Panc1 (cell line): Measurements from ENCODE around the gene SHISA8. TPM values are rescaled to one million over a fixed set of nuclear protein-coding genes. Genes with fewer than 3 reads are reported as not detected.

ENCODE experiments used
- ATAC-seq: fragments of 200-7000 bp; cut with Tn5 transposase; 2 replicates; pipeline ENCODE4 v1.9.1; 2020; ENCODE audit warnings: mild to moderate bottlenecking, moderate library complexity
- BruUV-seq: library from RNA; stranded (reverse); fragments of 400-500 nt; replicated peaks from 2 replicates; lab custom pipeline; 2021; lab: Mats Ljungman, UMichigan
- CTCF ChIA-PET: fragments of 300-600 bp; sonication (Branson Sonifier 250); formaldehyde crosslinking; loops from one replicate; lab custom pipeline; 2022; ENCODE audit warnings: antibody characterized with exemption; lab: Charles Lee
- POLR2A ChIA-PET: fragments of 300-600 bp; sonication (Branson Sonifier 250); formaldehyde crosslinking; loops from one replicate; lab custom pipeline; 2022; ENCODE audit warnings: antibody characterized with exemption; lab: Charles Lee
- DNase-seq: peaks from one replicate; pipeline ENCODE4 v3.0.0-alpha.2; 2010; ENCODE audit warnings: low read depth, low spot score
- H3K27ac ChIP-seq: 2 replicates; pipeline ENCODE4 v1.5.1; 2011; ENCODE audit warnings: mild to moderate bottlenecking, low read length, inconsistent platforms
- H3K27me3 ChIP-seq: fragments of 200-500 bp; sonication (Bioruptor generic); 2 replicates; pipeline ENCODE4 v1.6.0; 2014; ENCODE audit warnings: low read length, inconsistent platforms; ENCODE audit not compliant: control insufficient read depth, insufficient read depth
- H3K36me3 ChIP-seq: fragments of 200-500 bp; sonication (Bioruptor generic); 2 replicates; pipeline ENCODE4 v1.5.1; 2014; ENCODE audit warnings: inconsistent platforms, mild to moderate bottlenecking, low read length, moderate library complexity; ENCODE audit not compliant: control insufficient read depth, insufficient read depth
- H3K4me1 ChIP-seq: 2 replicates; pipeline ENCODE4 v1.5.1; 2011; ENCODE audit warnings: inconsistent platforms, mild to moderate bottlenecking, low read length, moderate library complexity; ENCODE audit not compliant: control insufficient read depth, insufficient read depth
- H3K4me3 ChIP-seq, 2 experiments: 2 replicates each; pipeline ENCODE4 v1.5.1; 2011 to 2012; ENCODE audit warnings: low read depth in 2 of 2, low read length in 2 of 2, mild to moderate bottlenecking in 2 of 2, inconsistent platforms in 1 of 2, moderate library complexity in 1 of 2
- H3K9me3 ChIP-seq: fragments of 200-500 bp; sonication (Bioruptor generic); 2 replicates; pipeline ENCODE4 v1.5.1; 2014; ENCODE audit warnings: low read depth, mild to moderate bottlenecking, inconsistent platforms, low read length, moderate library complexity; ENCODE audit not compliant: control insufficient read depth, insufficient read depth
- CTCF ChIP-seq: fragments of 450-650 bp; IDR thresholded peaks from 2 replicates; pipeline ENCODE4 v1.5.1; 2017; ENCODE audit warnings: mild to moderate bottlenecking
- POLR2AphosphoS5 ChIP-seq: IDR thresholded peaks from 2 replicates; pipeline ENCODE4 v1.6.1; 2012; ENCODE audit warnings: mild to moderate bottlenecking, low read depth, low read length, moderate library complexity
- SIN3A ChIP-seq: IDR thresholded peaks from 2 replicates; pipeline ENCODE4 v1.6.1; 2012; ENCODE audit warnings: low read depth, mild to moderate bottlenecking, low read length, moderate library complexity, borderline replicate concordance; ENCODE audit not compliant: insufficient read depth
- TCF7L2 ChIP-seq: IDR thresholded peaks from 2 replicates; pipeline ENCODE4 v1.6.1; 2011; ENCODE audit warnings: mild to moderate bottlenecking, low read depth, low read length, inconsistent platforms
- in situ Hi-C: cut with HindIII; loops from 2 replicates; pipeline ENCODE4 v1.10.0; 2016; ENCODE audit warnings: low sequenced_read_pairs, low pct_unique_long_range_greater_than_20kb
- intact Hi-C: fragments of 100-400 bp; cut with micrococcal nuclease; formaldehyde crosslinking; loops from one replicate; pipeline ENCODE4 v1.10.0; 2022; ENCODE audit not compliant: unreplicated experiment
- total RNA-seq: library from RNA; stranded (reverse); gene quantifications from one replicate; pipeline ENCODE4 v1.2.1, GENCODE V29; 2021; ENCODE audit not compliant: unreplicated experiment
- TF ChIP-seq, protein P1 (sequence below), 2 experiments: IDR thresholded peaks; 2 replicates each; pipeline ENCODE4 v1.6.1; 2011 to 2012; ENCODE audit warnings: low read depth in 2 of 2, control low read depth in 1 of 2, low read length in 1 of 2, mild to moderate bottlenecking in 1 of 2, moderate library complexity in 1 of 2; ENCODE audit not compliant: insufficient read depth in 1 of 2

Gene SHISA8
- total RNA-seq, 1 experiment from 2014 or later = 0.62 TPM

- CTCF ChIA-PET = no interaction called here
Observed at GRCh38 chr22:41898645-41899044, 16.2 kb downstream of the SHISA8 start.

DNA sequence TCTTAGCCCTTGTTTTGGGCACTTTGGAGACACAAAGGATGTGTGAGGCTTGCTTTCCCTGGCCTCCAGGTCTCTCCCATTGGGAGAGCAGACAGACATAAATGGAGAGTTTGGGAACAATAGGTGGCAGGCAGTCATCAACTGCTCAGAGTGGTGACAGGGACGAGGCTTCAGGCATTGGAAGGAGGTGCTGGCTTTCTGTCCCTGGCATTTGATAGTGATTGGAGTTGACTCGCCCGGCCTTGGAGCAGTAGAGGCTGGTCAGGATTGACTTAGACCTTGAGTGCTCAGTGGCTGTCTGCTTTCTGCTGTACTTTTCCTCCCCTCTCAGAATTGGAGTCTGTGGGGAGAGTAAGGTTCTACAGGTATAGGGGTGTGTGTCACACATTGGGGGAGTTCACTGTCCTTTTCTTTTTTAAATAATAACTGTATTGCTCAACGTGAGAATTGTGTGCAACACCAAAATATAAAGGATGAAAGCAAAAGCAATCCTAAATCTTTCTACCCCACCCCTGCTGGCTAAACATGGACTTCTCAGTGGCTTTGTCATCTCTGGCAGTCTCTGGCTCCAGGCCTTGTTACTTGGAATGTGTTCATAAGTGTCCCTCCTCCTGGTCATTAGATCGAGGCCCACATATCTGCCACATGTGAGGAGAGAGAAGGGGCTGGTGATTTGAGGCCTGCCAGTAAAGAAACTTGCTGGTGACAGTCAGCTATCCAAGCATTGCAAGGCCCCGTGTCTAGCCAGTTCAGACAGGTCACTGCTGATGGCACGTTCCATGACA lies 21.1 kb downstream of the SHISA8 start:
- BruUV-seq = no TSS peak
- Histone ChIP-seq H3K36me3 (no peaks in the 10 kb centered on the region; the same call in 1 of the 2 replicates), H3K9me3 (no peaks in the 10 kb centered on the region), H3K4me3 (no peak overlapping the region), H3K27ac (no peak overlapping the region), H3K4me1 (no peaks in the 10 kb centered on the region), H3K27me3 (no peaks in the 10 kb centered on the region)
- POLR2A ChIA-PET = interaction anchor here (0.6 kb wide), 1 partner anchor 42 kb away, joined by 10 read pairs; no protein-coding TSS in a partner anchor
- DNase-seq (no peak), ATAC-seq (no peak)
- intact Hi-C loops (no loop called here), in situ Hi-C loops (no loop called here)
- TF ChIP-seq SIN3A = no peak
- no peak for TF ChIP-seq TCF7L2
- no peak for TF ChIP-seq POLR2AphosphoS5
- TF ChIP-seq, protein P1, sequence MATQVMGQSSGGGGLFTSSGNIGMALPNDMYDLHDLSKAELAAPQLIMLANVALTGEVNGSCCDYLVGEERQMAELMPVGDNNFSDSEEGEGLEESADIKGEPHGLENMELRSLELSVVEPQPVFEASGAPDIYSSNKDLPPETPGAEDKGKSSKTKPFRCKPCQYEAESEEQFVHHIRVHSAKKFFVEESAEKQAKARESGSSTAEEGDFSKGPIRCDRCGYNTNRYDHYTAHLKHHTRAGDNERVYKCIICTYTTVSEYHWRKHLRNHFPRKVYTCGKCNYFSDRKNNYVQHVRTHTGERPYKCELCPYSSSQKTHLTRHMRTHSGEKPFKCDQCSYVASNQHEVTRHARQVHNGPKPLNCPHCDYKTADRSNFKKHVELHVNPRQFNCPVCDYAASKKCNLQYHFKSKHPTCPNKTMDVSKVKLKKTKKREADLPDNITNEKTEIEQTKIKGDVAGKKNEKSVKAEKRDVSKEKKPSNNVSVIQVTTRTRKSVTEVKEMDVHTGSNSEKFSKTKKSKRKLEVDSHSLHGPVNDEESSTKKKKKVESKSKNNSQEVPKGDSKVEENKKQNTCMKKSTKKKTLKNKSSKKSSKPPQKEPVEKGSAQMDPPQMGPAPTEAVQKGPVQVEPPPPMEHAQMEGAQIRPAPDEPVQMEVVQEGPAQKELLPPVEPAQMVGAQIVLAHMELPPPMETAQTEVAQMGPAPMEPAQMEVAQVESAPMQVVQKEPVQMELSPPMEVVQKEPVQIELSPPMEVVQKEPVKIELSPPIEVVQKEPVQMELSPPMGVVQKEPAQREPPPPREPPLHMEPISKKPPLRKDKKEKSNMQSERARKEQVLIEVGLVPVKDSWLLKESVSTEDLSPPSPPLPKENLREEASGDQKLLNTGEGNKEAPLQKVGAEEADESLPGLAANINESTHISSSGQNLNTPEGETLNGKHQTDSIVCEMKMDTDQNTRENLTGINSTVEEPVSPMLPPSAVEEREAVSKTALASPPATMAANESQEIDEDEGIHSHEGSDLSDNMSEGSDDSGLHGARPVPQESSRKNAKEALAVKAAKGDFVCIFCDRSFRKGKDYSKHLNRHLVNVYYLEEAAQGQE (IDR thresholded peaks at IDR 0.05; ENCODE audit: insufficient read depth in 1 of 2, low read depth in 2 of 2, low read length in 1 of 2) = no peak
- TF ChIP-seq CTCF = no peak
- CTCF ChIA-PET = no interaction called here

More at GRCh38 chr22:41898645-41899044, 16.2 kb downstream of the SHISA8 start:
- BruUV-seq = no TSS peak
- POLR2A ChIA-PET = no interaction called here
- Histone ChIP-seq H3K36me3 (no peaks in the 10 kb centered on the region; the same call in 1 of the 2 replicates), H3K27ac (no peak overlapping the region), H3K9me3 (no peaks in the 10 kb centered on the region), H3K27me3 (no peaks in the 10 kb centered on the region), H3K4me3 (no peak overlapping the region), H3K4me1 (no peaks in the 10 kb centered on the region)
- ATAC-seq = no peak
- intact Hi-C loops = no loop called here
- DNase-seq = no peak
- TF ChIP-seq, protein P1 (IDR thresholded peaks at IDR 0.05; ENCODE audit: insufficient read depth in 1 of 2, low read depth in 2 of 2, low read length in 1 of 2) = no peak
- TF ChIP-seq SIN3A (no peak), POLR2AphosphoS5 (no peak), CTCF (no peak), TCF7L2 (no peak)
- in situ Hi-C loops = no loop called here
